Measurements from ENCODE around the gene IGF2R.

GRCh38 chr6:160060221-160060620, 91.3 kb downstream of the IGF2R start:
- no peak for TF ChIP-seq POLR2A (IDR thresholded peaks at IDR 0.05)
- TF ChIP-seq, protein P1, sequence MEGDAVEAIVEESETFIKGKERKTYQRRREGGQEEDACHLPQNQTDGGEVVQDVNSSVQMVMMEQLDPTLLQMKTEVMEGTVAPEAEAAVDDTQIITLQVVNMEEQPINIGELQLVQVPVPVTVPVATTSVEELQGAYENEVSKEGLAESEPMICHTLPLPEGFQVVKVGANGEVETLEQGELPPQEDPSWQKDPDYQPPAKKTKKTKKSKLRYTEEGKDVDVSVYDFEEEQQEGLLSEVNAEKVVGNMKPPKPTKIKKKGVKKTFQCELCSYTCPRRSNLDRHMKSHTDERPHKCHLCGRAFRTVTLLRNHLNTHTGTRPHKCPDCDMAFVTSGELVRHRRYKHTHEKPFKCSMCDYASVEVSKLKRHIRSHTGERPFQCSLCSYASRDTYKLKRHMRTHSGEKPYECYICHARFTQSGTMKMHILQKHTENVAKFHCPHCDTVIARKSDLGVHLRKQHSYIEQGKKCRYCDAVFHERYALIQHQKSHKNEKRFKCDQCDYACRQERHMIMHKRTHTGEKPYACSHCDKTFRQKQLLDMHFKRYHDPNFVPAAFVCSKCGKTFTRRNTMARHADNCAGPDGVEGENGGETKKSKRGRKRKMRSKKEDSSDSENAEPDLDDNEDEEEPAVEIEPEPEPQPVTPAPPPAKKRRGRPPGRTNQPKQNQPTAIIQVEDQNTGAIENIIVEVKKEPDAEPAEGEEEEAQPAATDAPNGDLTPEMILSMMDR (IDR thresholded peaks at IDR 0.05): no peak

All from esophagus squamous epithelium (tissue), 4 donors.